Sigmoid colon (tissue), 7 donors: ENCODE data around the gene CDCA7L. TPM values are rescaled to one million over a fixed set of nuclear protein-coding genes. Genes with fewer than 3 reads are reported as not detected.
"Not testable (repeated sequence)": the region's sequence is repeated elsewhere in the genome, so short reads cannot be mapped to it uniquely, and the experiment has no call there.

Experiments
- DNase-seq: peaks from one replicate; pipeline ENCODE4 v3.0.0-alpha.2; 2019
- H3K27ac ChIP-seq, 4 donors: fragments of 200-600 bp; sonication (generic); one replicate each; pipeline ENCODE4 v1.5.1; 2016 to 2019; ENCODE audit warnings: mild to moderate bottlenecking in 1 of 4
- H3K27me3 ChIP-seq, 3 donors: fragments of 200-600 bp; sonication (generic); one replicate each; pipeline ENCODE4 v1.5.1; 2019; ENCODE audit warnings: mild to moderate bottlenecking in 1 of 3
- H3K36me3 ChIP-seq, 4 donors: fragments of 200-600 bp; sonication (generic); one replicate each; pipeline ENCODE4 v1.5.1; 2016 to 2019
- H3K4me1 ChIP-seq, 4 donors: fragments of 200-600 bp; sonication (generic); one replicate each; pipeline ENCODE4 v1.5.1; 2017 to 2019
- H3K4me3 ChIP-seq, 4 donors: fragments of 200-600 bp; sonication (generic); one replicate each; pipeline ENCODE4 v1.5.1; 2017 to 2019; ENCODE audit warnings: mild to moderate bottlenecking in 2 of 4, moderate library complexity in 1 of 4
- H3K9me3 ChIP-seq, 4 donors: fragments of 200-600 bp in 3 of 4; sonication (generic) in 3 of 4; one replicate each; pipeline versions ENCODE4 v1.5.1 to v1.6.1; 2013 to 2019
- CTCF ChIP-seq, 4 experiments: fragments of 450-650 bp in 3 of 4; fragments of 200-600 bp in 1 of 4; IDR thresholded peaks; one replicate each; pipeline ENCODE4 v1.5.1; 2016 to 2019; ENCODE audit warnings: antibody characterized with exemption in 4 of 4, mild to moderate bottlenecking in 3 of 4, moderate library complexity in 2 of 4
- EP300 ChIP-seq, 4 donors: sonication (generic); formaldehyde crosslinking; IDR thresholded peaks; one replicate each; pipeline ENCODE4 v1.6.1; 2017; ENCODE audit warnings: antibody characterized with exemption in 4 of 4
- POLR2A ChIP-seq, 2 donors: fragments of 450-650 bp; IDR thresholded peaks; one replicate each; pipeline ENCODE4 v1.6.1; 2016; ENCODE audit warnings: antibody characterized with exemption in 2 of 2, mild to moderate bottlenecking in 2 of 2, moderate library complexity in 2 of 2
- POLR2AphosphoS5 ChIP-seq, 4 donors: sonication (generic); formaldehyde crosslinking; IDR thresholded peaks; one replicate each; pipeline ENCODE4 v1.6.1; 2017; ENCODE audit warnings: antibody characterized with exemption in 4 of 4
- WGBS, 2 donors: extraction: QIAGEN DNeasy Blood & Tissue Kit; methylation state at CpG; one replicate each; pipeline ENCODE4 v1.1.7; 2013; 5-methylcytosine and 5-hydroxymethylcytosine counted together
- intact Hi-C: fragments of 100-400 bp; cut with DNase I; formaldehyde crosslinking; loops from one replicate; pipeline ENCODE4 v1.15.1; 2023
- polyA plus RNA-seq, 3 donors: library from polyadenylated mRNA; stranded (reverse); fragments of 200-250 nt; gene quantifications; one replicate each; pipeline ENCODE4 v1.2.3, GENCODE V29; 2013
- total RNA-seq, 4 donors: library from RNA; depleted of rRNA; stranded (reverse); fragments of >200 nt; gene quantifications; one replicate each; pipeline ENCODE4 v1.1.0, GENCODE V29; 2016
- donor health status: healthy with polysubstance abuse.
- donor health status: Bipolar disorder and iron deficiency.
- donor health status: healthy.

The CDCA7L gene
- total and polyA plus RNA-seq, 7 donors, result 12.3 to 55.9 (median 23.5) TPM

- Histone ChIP-seq H3K9me3 (no peaks in the 10 kb centered on the region), H3K27ac (no peak overlapping the region), H3K4me1 (no peaks in the 10 kb centered on the region), H3K27me3 (no peaks in the 10 kb centered on the region), H3K36me3 (no peaks in the 10 kb centered on the region), H3K4me3 (no peak overlapping the region)
- intact Hi-C loops, result no loop called here
- DNase-seq, result no peak
- TF ChIP-seq POLR2A (IDR thresholded peaks at IDR 0.05), result no peak
- TF ChIP-seq EP300 (IDR thresholded peaks at IDR 0.05), result no peak
- TF ChIP-seq CTCF (IDR thresholded peaks at IDR 0.05), result no peak
- TF ChIP-seq POLR2AphosphoS5 (IDR thresholded peaks at IDR 0.05), result no peak
- 67 to 73% methylated on average over 3 of the region's 3 CpGs for WGBS, 2 donors
These were observed 77.2 kb downstream of the CDCA7L start for GRCh38 chr7:21868576-21868850.

GRCh38 chr7:21867816-21868575 is 77.7 kb downstream of the CDCA7L start:
- no peaks in the 10 kb centered on the region for H3K27me3 ChIP-seq
- 85 to 86% methylated on average over 8 of the region's 8 CpGs for WGBS, 2 donors
- H3K4me1 ChIP-seq, result no peaks in the 10 kb centered on the region
- TF ChIP-seq EP300 (IDR thresholded peaks at IDR 0.05), result no peak
- no peak for TF ChIP-seq CTCF (IDR thresholded peaks at IDR 0.05)
- TF ChIP-seq POLR2AphosphoS5 (IDR thresholded peaks at IDR 0.05), result no peak
- no peak for TF ChIP-seq POLR2A (IDR thresholded peaks at IDR 0.05)
- no peak overlapping the region for H3K4me3 ChIP-seq
- intact Hi-C loops, result no loop called here
- H3K9me3 ChIP-seq, result no peaks in the 10 kb centered on the region
- H3K36me3 ChIP-seq, result no peaks in the 10 kb centered on the region
- no peak overlapping the region for H3K27ac ChIP-seq
- DNase-seq, result no peak

- DNase-seq, result no peak
- H3K27ac ChIP-seq, result no peak overlapping the region
- H3K9me3 ChIP-seq, result no peaks in the 10 kb centered on the region
- TF ChIP-seq EP300 (IDR thresholded peaks at IDR 0.05), result no peak
- no peak for TF ChIP-seq POLR2AphosphoS5 (IDR thresholded peaks at IDR 0.05)
- no peaks in the 10 kb centered on the region for H3K4me1 ChIP-seq
- no peak overlapping the region for H3K4me3 ChIP-seq
- H3K27me3 ChIP-seq, result no peaks in the 10 kb centered on the region
- no peaks in the 10 kb centered on the region for H3K36me3 ChIP-seq
- intact Hi-C loops, result no loop called here
These were observed 78.5 kb downstream of the CDCA7L start for GRCh38 chr7:21867226-21867625.

DNA sequence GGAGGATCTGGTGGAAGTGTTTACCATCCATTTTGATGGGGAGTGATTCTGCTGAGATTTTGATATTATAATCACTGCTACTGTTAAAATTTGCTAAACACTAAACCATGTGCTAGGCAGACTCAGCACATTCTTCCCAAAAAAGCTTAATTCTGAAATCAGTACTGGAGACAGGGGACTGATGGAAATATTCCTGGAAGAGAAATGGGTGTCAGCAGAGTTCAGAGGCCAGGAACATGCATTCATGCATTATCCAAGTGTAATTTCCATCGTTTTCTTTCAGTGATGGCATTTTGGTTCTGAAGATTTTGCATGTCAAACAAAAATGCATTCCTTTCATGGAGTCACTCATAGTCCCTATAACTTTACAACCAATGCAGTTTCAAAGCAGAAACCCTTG is 79.0 kb downstream of the CDCA7L start:
- no peaks in the 10 kb centered on the region for H3K36me3 ChIP-seq
- 42 to 71% methylated on average over 1 of the region's 1 CpG for WGBS, 2 donors
- H3K4me3 ChIP-seq, result no peak overlapping the region
- no peaks in the 10 kb centered on the region for H3K27me3 ChIP-seq
- no peaks in the 10 kb centered on the region for H3K4me1 ChIP-seq
- DNase-seq, result no peak
- no peak overlapping the region for H3K27ac ChIP-seq
- intact Hi-C loops, result no loop called here
- no peak for TF ChIP-seq EP300 (IDR thresholded peaks at IDR 0.05)
- TF ChIP-seq CTCF (IDR thresholded peaks at IDR 0.05), result no peak
- no peak for TF ChIP-seq POLR2AphosphoS5 (IDR thresholded peaks at IDR 0.05)
- TF ChIP-seq POLR2A (IDR thresholded peaks at IDR 0.05), result no peak
- H3K9me3 ChIP-seq, result no peaks in the 10 kb centered on the region

GRCh38 chr7:21865631-21866204 is 80.0 kb downstream of the CDCA7L start:
- H3K27me3 ChIP-seq, intact Hi-C loops, H3K27ac ChIP-seq, H3K4me1 ChIP-seq, H3K36me3 ChIP-seq, H3K9me3 ChIP-seq, DNase-seq, H3K4me3 ChIP-seq: not testable (repeated sequence)
- WGBS, 2 donors, result 43 to 62% methylated on average over 7 of the region's 7 CpGs

- Histone ChIP-seq H3K9me3 (no peaks in the 10 kb centered on the region), H3K27ac (no peak overlapping the region), H3K27me3 (no peaks in the 10 kb centered on the region), H3K36me3 (no peaks in the 10 kb centered on the region), H3K4me3 (no peak overlapping the region), H3K4me1 (no peaks in the 10 kb centered on the region)
- 39 to 73% methylated on average over 6 of the region's 6 CpGs for WGBS, 2 donors
- TF ChIP-seq POLR2A (IDR thresholded peaks at IDR 0.05), result no peak
- no peak for TF ChIP-seq CTCF (IDR thresholded peaks at IDR 0.05)
- TF ChIP-seq POLR2AphosphoS5 (IDR thresholded peaks at IDR 0.05), result no peak
- no peak for TF ChIP-seq EP300 (IDR thresholded peaks at IDR 0.05)
- intact Hi-C loops, result no loop called here
- DNase-seq, result no peak
These were observed 94.1 kb downstream of the CDCA7L start for GRCh38 chr7:21851559-21851967.
